GM18517 (cell line): ENCODE results near the gene GADL1.

ENCODE experiments used
- ATAC-seq: cut with Tn5 transposase; IDR thresholded peaks from one replicate; pipeline ENCODE4 v1.9.1; 2021; ENCODE audit warnings: mild to moderate bottlenecking, moderate library complexity; ENCODE audit not compliant: unreplicated experiment

Gene GADL1

GRCh38 chr3:30682434-30683155, 211.9 kb downstream of the GADL1 start:
- ATAC-seq = no peak

- ATAC-seq = no peak
Measured at GRCh38 chr3:30681649-30682211, 212.7 kb downstream of the GADL1 start.

GRCh38 chr3:30680789-30681648, 213.4 kb downstream of the GADL1 start:
- no peak for ATAC-seq

- ATAC-seq = no peak
Measured at GRCh38 chr3:30679045-30679444, 215.4 kb downstream of the GADL1 start.

- ATAC-seq = no peak
Measured at GRCh38 chr3:30677347-30677685, 217.1 kb downstream of the GADL1 start.

- no peak for ATAC-seq
Measured at GRCh38 chr3:30676424-30677346, 217.8 kb downstream of the GADL1 start.
